ES-I3 (cell line): ENCODE measurements around the gene C10orf67.

Source experiments
- H3K36me3 ChIP-seq: 2 replicates; pipeline ENCODE4 v1.6.1; 2013; ENCODE audit warnings: mild to moderate bottlenecking, low read length, control low read depth, moderate library complexity; ENCODE audit not compliant: insufficient read depth
- H3K4me1 ChIP-seq: 2 replicates; pipeline ENCODE4 v1.6.1; 2013; ENCODE audit warnings: mild to moderate bottlenecking, control low read depth, low read length; ENCODE audit not compliant: insufficient read depth
- H3K9ac ChIP-seq: 2 replicates; pipeline ENCODE4 v1.6.1; 2013; ENCODE audit warnings: low read depth, mild to moderate bottlenecking, low read length, moderate library complexity
- H3K9me3 ChIP-seq: 2 replicates; pipeline ENCODE4 v1.6.1; 2013; ENCODE audit warnings: mild to moderate bottlenecking, low read length, moderate library complexity; ENCODE audit not compliant: control insufficient read depth, insufficient read depth

C10orf67 gene

GRCh38 chr10:23174977-23175512 is 169.6 kb downstream of the C10orf67 start:
- Histone ChIP-seq H3K9me3 (no peaks in the 10 kb centered on the region), H3K4me1 (no peaks in the 10 kb centered on the region; the same call in 1 of the 2 replicates), H3K36me3 (no peaks in the 10 kb centered on the region), H3K9ac (no peak overlapping the region; the same call in 1 of the 2 replicates)

DNA sequence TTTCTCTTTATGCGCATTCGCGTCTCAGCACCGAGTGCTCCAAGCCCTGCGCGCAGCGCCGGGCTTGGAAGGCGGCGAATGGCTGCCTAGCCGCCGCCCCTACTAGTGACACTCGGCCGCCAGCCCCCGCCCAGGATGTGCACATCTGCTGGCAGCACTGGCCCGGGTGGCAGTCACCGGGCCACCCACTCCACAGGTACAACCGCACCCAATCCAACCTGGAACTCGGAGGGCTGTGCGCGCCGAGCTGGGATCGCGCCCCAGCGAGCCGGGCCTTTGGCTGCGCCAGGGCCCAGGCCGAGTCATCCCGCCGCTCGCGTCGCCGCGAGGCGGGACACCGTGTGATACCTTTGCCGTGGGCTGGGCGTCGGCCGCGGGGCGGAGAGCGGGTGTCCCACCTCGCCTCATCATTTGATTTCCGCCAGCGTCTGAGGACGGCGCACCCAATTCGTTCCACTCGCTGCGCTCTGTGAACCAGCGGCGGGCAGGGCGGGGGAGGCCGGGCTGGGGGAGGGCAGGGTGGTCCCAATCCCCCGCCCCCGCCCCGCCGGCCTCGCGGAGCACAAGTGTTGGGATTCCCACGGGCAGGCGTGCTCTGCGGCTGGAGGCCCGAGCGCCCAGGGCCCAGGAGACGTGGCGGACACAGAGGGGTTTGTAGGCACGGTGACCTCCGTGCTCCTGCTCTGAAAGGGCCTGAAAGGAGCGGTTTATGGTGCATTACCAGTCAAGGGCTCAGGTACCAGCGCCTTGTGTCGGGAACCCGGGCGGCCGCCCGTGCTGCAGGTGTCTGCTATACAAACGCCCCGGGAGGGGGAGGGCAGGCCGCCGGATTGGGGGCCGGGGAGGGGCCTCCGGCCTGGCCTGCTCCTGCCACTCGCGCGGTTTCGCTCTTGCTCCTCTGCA is 170.3 kb downstream of the C10orf67 start:
- H3K36me3 ChIP-seq: no peaks in the 10 kb centered on the region
- H3K4me1 ChIP-seq: no peaks in the 10 kb centered on the region; the same call in 1 of the 2 replicates
- no peaks in the 10 kb centered on the region for H3K9me3 ChIP-seq
- peak overlapping the region; percentile 45; the same call in 1 of the 2 replicates for H3K9ac ChIP-seq

GRCh38 chr10:23173214-23174073 is 171.2 kb downstream of the C10orf67 start:
- no peaks in the 10 kb centered on the region; the same call in 1 of the 2 replicates for H3K4me1 ChIP-seq
- peak overlapping the region; percentile 45; the same call in 1 of the 2 replicates for H3K9ac ChIP-seq
- H3K9me3 ChIP-seq: no peaks in the 10 kb centered on the region
- H3K36me3 ChIP-seq: no peaks in the 10 kb centered on the region

DNA sequence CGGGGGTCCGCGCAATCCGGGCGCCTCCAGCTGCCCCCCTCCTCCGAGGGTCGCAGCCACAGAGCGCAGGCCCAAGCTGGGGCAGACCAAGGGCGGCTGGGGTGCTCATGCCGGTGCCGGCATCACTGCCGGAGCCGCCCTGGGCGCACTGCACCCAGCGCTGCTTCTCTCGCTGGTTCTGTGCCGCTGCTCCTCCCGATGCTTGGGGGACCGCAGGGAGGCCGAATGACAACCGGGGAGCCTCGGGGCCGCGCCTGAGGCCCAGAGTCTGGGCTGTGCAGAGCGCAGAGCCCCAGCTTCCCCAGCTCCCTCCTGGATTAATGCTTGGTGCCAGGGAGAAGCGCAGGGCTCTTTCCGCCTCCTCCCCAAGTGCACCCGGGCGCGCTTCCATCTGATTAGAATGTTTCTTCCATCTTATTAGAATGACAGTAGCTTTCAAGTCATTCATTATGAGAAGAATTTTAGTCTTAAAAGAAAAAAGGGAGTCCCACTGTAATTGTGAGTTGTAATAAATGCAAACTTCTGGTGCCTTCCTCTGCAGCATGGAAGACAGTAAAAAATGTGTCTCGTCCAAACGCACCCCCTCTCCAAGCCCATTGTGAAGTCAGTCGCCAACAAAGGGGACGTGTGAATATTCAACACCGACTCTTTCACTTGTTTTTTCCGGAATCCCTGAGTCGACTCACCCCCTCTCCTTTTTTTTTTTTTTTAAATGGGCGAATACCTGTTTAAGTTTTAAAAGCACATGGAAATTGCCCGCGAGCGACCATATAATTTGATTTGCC is 172.0 kb downstream of the C10orf67 start:
- Histone ChIP-seq H3K9me3 (no peaks in the 10 kb centered on the region), H3K4me1 (no peaks in the 10 kb centered on the region; the same call in 1 of the 2 replicates), H3K9ac (peak overlapping the region; percentile 45; the same call in 1 of the 2 replicates), H3K36me3 (no peaks in the 10 kb centered on the region)

DNA sequence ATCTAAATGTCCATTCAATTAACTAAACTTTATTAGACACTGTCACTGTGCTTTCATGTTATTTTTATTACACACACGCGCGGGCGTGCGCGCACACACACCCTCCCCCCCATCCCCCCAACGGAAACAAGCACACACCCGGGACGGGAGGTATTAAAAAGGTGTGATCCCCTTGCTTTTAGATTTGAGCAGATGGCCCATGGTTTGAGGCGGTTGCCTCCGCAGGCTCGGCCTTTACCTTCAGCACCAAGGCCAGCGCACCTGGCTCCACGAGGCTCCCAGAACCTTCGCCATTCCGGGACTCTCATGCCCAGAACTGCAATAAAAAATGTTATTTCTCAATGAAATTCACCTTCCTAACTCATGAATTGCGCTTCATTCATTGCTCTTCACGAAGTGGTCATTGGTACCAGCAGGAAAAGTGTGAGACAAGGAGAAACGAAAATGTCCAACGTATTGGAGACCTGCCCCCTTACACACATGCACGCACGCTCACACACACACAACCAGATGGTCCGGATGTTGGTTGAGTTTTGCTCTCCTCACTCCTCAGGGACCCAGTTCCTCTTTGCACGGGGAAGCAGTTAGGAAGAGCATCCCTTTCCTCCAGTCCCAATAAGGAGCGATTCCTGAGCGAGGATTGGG is 173.2 kb downstream of the C10orf67 start:
- Histone ChIP-seq H3K4me1 (no peaks in the 10 kb centered on the region; the same call in 1 of the 2 replicates), H3K36me3 (no peaks in the 10 kb centered on the region), H3K9ac (no peak overlapping the region), H3K9me3 (no peaks in the 10 kb centered on the region)

GRCh38 chr10:23158370-23158769 is 186.2 kb downstream of the C10orf67 start:
- Histone ChIP-seq H3K4me1 (no peaks in the 10 kb centered on the region), H3K36me3 (no peaks in the 10 kb centered on the region), H3K9me3 (no peaks in the 10 kb centered on the region), H3K9ac (peak overlapping the region; percentile 34; the same call in 1 of the 2 replicates)

DNA sequence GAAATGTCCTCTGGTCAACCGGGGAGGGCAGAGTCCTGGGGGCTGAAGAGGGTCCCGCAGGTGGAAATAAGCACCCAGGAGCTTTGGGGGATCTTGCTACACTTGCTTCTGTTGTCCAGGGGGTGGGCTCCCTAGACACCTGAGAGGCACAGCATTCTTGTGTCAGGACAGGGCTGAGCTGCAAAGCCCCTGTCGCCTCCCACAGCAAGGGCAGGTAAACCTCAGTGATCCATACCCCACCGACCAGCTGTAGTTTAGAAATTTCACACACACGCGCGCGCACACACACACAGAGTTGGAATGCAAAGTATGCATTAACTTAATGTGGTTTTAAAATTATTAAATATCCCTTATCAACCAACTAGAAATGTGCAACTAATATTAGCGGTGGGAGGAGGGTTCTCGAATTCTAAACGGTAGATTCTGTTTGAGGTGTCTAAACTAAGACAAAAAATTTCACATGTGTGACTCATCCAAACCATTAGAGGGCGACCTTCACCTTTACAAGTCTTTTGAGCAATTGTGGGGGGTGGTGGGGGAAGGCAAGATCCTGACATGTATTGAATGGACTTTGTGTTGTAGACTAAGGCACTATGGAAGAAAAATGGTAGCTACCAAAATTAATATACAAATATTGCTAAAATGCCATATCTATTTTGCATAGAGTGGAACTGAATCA is 186.8 kb downstream of the C10orf67 start:
- H3K9me3 ChIP-seq: no peaks in the 10 kb centered on the region
- H3K9ac ChIP-seq: peak overlapping the region; percentile 34; the same call in 1 of the 2 replicates
- no peaks in the 10 kb centered on the region for H3K36me3 ChIP-seq
- no peaks in the 10 kb centered on the region for H3K4me1 ChIP-seq

DNA sequence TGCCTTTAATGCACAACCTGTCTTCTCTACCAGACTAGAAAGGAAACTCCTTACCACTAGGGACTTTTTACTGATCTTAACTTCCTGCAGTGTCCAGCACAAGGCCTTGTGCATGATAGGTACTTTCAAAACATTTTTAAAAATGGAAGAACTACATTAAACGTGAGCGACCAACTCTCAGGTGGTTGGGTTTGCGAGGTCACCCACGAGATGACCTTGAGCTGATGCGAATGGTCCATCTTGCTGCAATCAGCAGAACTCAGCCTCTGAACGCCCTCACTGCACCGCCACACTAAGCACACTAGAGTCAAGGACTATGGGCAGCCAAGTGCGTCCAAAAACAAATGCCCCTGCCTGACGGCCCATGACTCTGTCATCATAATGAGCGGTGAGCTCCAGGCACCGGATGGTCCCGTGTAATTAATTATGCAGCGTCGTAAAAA is 187.3 kb downstream of the C10orf67 start:
- no peak overlapping the region for H3K9ac ChIP-seq
- no peaks in the 10 kb centered on the region for H3K9me3 ChIP-seq
- H3K36me3 ChIP-seq: no peaks in the 10 kb centered on the region
- no peaks in the 10 kb centered on the region for H3K4me1 ChIP-seq

DNA sequence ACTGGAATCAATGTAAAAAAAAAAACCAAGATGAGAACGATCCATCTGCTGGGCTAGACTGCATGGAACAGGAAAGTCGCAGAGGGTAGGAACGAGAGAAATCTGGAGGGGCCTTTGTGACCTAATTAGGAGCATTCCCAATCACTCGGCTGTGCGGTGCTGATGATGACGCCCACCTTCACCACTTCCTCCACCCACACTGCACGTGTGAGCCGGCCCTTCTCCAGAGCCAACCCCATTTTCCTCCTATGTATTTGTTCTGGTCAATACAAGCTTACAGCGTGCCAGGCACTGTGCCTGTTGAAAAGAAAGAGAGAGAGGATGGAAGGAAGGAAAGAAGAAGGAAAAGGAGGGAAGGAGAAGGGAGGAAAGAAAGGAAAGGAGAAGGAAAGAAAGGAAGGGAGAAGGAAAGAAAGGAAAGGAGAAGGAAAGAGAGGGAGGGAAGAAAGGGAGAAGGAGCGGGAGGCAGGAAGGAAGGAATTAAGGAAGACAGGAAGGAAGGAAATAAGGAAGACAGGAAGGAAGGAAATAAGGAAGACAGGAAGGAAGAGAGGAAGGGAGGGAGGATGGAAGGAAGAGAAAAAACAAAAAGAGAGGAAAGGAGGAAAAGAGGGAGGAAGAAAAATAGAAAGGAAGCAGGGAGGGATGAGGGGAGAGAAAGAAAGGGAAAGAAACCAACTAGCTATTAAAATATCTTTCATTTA is 188.0 kb downstream of the C10orf67 start:
- no peak overlapping the region for H3K9ac ChIP-seq
- no peaks in the 10 kb centered on the region for H3K4me1 ChIP-seq
- no peaks in the 10 kb centered on the region for H3K36me3 ChIP-seq
- no peaks in the 10 kb centered on the region for H3K9me3 ChIP-seq

- Histone ChIP-seq H3K9ac (no peak overlapping the region), H3K9me3 (no peaks in the 10 kb centered on the region), H3K36me3 (no peaks in the 10 kb centered on the region), H3K4me1 (no peaks in the 10 kb centered on the region)
Measured at GRCh38 chr10:23155169-23155568, 189.4 kb downstream of the C10orf67 start.
